IPS-11a (cell line): ENCODE data around the gene COL27A1.
"Not testable (repeated sequence)": the region's sequence is repeated elsewhere in the genome, so short reads cannot be mapped to it uniquely, and the experiment has no call there.

ENCODE experiments used
- H3K4me3 ChIP-seq: one replicate; pipeline ENCODE4 v1.5.1; 2013; ENCODE audit warnings: low read depth, low read length, control low read depth

The COL27A1 gene

DNA sequence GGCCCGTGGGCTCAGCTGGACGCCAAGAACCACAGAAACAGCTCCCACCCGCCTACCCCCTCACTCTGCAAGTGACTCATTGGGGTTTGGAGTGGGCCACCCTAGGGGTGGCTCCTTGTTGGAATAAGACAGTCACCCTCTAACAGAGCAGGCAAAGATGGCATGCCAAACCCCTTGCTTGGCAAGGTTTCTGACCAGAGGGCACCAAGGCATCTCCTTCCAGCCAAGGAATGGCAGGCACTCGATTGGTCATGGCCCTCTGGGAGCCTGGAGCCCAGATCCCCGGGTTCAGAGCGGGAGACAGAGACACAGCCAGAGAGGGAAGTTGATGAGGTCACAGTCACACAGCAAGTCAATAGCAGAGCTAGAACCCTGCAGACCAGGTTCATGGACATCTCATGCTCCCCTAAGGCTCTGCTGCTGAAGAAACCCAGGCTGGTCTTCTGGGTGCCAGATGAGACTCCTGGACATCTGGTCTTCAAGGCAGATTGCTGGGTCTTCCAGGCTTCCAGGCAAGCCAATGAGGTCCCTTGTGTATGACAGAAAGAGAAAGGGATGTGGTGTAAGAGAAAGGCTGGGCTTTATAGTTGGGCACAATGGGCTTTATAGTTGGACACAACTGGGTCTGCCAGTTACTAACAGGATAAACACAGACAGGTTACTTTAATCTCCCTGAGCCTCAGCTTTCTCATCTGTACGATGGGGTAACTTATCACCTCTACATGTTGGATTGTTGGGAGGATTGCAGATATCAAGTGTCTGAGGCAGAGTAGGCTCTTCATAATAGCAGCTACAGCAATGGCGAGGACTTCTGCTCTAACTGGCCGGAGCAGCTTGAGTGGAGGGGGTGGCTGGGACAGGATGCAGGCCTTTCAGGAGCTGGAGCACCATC is 33.0 kb upstream of the COL27A1 start:
- H3K4me3 ChIP-seq, result no peak overlapping the region

DNA sequence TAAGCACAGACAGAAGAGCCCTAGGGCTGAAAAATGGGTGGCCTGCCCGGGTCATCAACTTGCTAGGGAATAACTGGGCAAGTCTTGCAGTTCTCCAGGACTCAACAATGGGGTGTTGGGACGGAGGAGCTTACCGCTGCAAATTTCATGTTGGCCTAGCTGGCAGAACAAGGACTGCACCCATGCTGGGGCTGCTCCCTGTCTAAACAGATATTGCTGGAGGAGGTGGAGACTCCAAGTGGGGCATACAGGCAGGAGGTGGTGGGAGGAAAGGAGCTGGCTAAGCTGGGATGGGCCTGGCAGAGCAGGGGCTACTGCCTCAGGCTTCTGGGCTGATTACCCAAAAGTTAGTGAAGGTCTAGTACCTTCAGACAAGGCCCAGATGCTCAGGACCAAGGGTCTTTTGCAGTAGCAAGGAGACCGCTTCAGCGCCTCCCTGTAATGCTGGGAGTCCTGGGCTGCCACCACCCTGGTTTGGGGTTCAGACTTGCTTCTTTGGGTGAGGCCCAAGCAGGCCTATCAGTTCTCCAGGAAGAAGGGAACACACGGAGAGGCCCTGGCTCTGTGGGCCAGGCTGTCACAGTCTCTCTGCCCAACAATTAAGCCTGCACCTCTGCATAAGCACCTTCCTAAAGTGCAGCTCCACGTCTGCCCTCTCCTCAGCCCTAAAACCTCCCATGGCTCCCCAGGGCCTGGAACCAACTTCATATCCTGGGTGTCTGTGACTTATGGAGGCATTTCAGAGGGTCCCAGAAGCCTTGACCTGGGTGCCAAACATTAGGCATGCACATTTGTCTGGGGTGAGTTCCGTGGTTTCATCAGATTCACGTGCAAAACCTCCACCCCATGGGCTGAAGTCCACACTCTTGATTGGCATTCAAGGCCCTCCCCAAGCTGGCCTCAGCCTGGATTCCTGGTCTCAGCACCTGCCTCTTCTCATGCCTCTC is 32.0 kb upstream of the COL27A1 start:
- H3K4me3 ChIP-seq, result no peak overlapping the region

DNA sequence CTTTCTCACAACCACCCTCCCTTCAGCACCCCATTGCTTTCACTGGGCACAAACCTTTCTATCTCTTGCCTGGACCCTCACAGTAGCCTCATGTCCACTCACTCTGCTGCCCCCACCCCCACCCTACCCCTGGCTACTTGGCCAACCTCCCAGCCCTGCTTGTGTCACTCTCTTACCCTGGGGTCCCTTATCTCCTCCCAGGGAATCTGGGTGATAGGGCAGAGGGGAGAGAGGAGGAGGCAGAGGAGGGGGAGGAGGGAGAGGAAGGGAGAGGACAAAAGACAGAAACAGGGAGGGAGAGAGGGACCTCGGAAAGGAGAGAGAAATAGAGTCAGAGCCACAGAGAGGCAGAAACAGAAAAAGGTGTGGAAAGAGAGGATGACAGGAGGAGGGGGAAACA is 31.2 kb upstream of the COL27A1 start:
- H3K4me3 ChIP-seq, result no peak overlapping the region

DNA sequence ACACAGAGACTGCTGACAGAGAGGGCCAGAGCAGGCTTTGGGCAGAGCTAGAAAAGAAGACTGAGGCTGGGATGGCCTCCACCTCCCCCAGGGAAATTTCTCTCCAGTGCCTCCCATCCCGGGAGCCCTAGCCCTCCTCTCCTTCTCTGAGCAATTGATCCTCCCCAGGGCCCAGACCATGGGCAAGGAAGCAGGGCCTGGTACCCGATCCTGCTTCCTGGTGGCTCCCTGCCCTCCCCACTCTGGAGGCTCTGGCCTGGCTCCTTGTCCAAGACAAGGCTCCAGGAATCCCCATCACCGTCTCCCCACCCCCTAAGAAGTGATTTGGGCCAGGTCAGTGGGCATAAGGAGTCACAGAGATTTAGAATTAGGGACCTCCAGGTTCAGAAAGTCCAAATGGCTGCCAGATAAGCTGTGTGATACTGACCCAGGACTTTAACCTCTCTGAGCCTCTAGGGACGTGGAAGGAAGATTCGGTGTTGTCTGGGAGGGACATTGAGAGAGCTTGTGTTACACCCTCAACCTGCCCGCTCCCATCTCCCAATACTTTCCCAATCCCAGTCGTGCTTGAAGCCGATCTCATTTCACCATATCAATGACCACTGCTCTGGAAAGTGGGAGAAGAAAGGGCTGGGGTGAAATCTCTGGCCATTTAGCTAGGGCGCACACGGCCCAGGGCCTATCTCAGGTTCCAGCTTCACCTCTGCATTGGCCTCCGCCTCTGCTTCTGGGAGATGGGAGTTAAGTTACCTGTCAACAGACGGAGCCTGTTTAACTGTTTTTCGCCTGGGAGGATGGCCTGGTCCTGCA is 30.5 kb upstream of the COL27A1 start:
- H3K4me3 ChIP-seq, result no peak overlapping the region

DNA sequence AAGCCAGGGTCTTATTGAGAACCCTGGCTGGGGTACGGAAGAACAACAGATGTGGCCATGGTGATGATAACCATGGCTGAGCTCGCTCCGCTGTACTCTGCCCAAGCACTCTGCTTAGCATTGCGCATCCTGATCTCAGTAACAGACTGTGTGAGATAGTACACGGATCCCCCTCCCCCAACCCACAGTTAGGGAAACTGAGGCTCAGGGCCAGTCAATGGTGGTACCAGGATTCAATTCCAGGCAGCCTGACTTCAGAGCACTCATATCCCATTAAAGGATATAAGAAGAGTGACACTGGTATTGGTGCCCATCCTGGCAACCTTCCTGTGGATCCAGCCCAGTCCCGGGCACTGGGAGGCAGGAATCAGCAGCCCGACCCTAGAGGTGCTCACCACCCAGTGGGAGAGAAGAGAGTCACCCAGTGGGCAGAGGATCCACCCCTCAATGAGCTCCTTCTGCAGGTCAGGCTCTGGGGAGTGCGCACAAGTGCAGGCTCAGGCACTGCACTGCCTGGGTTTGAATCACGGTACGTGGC is 29.8 kb upstream of the COL27A1 start:
- no peak overlapping the region for H3K4me3 ChIP-seq

DNA sequence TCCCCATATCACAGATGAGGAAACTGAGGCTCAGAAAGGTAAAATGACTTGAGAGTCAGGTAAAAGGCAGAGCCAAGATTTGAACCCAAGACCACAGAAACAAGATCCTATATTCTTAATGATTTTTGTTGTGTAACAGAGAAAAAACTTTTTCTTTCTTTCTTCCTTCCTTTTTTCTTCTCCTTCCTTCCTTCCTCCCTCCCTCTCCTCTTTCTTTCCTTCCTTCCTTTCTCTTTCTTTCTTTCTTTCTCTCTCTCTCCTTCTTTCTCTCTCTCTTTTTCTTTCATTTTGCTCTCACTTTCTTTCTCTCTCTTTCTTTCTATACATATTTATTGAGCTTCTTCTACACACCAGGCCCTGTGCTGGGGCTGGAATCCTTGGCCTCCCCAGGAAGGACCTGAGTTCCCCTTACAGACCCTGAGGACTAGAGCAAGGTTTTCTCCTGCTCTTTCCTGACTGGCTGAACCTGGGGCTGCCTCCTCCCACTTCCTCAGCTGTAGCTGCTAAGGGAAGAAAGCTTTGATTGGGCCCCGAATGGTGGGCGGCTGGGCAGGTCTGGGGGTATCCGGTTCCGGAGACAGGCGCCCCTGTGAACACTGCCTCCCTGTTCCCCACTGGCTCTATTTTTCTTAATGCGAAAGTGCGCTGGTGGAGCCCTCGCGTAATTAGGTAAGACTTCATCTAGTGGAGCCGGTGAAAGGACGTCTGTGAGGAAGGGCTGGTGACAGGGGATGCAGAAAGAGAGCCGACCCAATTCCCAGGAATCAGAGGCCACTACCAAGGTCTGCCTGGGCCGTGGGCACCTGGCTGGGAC is 28.9 kb upstream of the COL27A1 start:
- H3K4me3 ChIP-seq, result no peak overlapping the region

DNA sequence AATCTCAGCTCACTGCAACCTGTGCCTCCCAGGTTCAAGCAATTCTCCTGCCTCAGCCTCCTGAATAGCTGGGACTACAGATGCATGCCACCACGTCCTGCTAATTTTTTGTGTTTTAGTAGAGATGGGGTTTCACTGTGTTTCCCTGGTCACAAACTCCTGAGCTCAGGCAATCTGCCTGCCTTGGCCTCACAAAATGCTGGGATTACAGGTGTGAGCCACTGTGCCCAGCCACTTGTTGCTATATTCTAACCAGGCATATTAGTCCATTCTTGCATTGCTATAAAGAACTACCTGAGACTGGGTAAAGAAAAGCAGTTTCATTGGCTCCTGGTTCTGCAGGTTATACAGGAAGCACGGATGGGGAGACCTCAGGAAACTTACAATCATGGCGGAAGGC is 26.6 kb upstream of the COL27A1 start:
- not testable (repeated sequence) for H3K4me3 ChIP-seq

DNA sequence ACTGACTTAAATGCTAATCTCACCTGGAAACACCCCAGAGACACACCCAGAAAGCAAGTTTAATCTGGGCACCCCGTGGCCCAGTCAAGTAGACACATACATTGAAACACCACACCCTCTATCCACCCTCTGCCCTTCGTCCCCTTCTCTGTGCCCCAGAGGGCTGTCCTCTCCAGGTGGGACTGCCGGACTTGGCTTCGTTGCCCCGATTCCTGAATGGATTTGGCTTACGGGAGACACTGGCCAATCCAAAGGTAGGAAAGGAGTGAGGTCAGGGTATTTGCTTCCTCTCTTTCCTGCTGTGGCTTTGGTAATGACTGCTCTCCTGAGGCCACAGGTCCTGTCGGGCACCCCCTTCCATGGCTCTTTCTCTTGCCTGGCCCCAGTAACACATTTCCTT is 25.2 kb upstream of the COL27A1 start:
- H3K4me3 ChIP-seq, result no peak overlapping the region

DNA sequence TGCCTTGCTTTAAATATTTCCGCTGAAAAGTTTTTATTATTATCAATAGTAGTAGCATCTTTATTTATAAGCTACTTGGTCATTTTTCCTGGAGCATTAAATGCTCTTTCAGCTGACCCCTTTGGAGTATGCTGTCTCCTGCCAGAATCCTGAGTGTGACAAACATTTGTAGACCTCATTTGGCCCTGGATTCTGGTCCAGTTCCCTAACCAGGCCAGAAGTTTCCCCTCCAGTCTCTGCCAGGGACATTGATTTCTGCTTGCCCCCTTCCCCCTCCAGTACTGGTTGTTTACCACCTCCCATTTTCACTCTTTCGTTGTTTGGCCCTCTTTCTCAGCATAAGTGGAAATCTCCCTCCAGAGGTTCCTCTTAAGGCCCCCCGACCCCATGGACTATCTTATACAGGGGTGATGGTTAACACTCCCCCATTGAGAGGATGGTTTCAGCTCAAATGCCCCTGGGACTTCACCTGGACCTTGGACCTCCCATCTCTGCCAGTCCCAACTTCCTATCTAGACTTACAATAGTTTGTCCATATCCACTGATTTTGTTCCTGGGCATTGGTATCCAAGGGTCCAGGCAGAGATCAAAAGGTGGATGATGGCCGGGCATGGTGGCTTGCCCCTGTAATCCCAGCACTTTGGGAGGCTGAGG is 24.6 kb upstream of the COL27A1 start:
- H3K4me3 ChIP-seq, result no peak overlapping the region

DNA sequence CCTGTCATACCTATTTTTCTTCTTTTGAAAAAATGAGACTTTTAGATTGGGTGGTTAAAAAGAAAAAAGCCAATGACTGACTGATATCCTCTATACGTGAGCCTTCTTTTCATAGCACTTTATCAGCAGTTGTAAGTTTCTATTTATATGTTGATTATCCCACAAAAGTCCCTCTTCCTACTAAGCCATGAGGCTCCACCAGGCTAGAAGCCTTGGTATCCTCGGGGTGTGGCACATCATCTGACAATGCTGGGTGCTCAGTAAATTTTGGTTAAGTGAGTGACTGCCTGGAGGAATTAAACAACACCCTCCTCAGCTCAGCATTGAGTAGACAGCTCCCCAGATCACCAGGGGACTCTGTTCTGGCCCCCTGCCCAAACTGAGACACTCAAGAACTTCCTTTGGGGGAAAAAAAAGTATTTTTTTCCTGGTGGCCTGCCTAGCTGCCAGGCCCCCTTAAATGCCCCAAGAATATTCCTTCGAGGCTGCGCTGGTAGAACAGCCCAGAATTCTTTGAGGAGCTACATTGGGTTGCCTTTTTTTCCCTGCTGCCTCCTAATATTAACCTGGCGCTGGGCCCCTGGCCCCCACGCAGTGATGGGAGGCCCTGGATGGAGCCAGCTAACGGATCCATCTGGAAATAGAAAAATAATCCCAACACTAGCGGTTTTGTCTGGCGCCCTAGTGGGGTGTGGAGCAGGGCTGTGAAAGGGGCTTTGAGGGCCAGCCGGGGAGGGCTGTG is 23.4 kb upstream of the COL27A1 start:
- no peak overlapping the region for H3K4me3 ChIP-seq

DNA sequence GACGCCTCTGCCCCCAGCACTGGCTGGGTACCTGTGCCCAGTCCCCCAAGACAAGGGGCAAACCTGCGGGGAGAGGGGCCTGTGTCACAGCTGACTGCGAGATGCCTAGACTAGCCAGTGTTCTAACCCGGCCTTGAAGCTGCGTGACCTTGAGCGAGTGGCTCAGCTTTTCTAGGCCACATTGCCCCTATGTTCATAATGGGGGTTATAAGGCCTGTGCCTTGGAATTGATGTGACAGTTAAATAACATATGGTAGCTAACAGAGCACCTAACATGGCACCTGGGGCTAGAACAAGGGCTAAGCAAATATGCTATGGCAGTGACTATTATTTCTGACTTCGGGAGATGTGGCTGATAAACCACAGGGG is 22.8 kb upstream of the COL27A1 start:
- H3K4me3 ChIP-seq, result no peak overlapping the region

DNA sequence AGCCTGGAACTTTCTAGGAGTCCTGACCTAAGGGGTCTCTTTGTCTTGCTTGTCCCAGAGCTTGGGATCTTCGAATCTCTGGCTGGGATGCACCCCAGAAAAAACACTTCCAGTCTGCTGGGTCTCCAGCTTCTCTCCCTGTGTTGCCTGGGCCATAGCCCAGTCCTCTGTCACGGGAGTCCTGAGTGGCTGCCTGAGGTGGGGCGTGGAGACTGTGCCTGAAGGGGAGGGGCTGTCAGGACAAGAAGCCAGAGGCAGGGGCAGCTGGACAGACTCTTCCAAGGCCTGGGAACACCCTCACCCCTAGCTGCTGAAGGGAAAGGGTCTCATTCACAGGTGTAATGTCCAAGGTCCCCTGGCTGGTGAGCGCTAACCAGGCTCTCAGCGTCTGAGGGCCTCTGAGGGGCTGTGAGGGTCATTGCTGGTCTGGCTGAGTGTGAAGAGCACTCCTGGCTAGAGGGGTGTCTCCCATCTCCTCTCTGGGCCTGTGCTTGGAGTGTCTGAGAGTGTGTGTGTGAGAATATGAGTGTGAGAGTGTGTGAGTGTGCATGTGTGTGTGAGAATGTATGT is 20.4 kb upstream of the COL27A1 start:
- H3K4me3 ChIP-seq, result no peak overlapping the region

DNA sequence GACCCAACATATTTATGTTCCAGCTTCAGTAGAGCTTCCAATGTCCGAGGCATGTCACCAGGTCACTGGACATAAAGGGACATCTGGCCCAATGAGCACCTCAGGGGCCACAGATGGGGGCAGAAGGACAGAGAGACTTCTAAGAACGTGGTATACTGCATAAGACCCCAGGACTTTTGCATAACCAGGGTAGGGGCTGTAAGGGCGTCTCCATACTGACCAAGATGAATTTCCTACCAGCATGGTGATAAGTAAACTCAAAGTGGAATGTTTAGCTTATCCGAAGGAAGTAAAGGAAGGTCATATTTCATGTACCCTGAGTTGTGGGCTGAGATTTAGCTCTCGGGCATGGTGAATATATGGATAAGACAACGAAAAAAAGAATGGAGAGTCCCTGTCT is 17.5 kb upstream of the COL27A1 start:
- H3K4me3 ChIP-seq, result no peak overlapping the region

DNA sequence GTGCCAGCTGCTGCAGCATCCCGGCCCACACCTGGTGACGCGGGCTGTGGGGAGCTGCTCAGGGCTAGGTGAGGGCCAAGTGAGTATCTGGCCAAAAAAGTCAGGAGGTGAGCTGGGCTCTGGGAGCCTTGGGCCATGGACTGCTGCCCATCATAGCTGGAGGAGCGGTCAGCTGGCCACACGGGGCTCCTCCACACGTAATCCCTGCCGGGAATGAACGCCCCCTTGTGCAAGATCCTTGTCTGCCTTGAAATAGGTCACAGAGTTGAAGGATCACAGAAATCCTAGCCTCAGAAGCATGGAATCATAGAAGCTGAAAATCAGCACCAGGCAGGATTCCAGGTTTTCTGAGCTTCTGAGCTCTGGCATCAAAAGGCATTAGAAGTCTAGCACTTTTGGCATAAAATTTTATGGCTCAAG is 16.8 kb upstream of the COL27A1 start:
- H3K4me3 ChIP-seq, result no peak overlapping the region

DNA sequence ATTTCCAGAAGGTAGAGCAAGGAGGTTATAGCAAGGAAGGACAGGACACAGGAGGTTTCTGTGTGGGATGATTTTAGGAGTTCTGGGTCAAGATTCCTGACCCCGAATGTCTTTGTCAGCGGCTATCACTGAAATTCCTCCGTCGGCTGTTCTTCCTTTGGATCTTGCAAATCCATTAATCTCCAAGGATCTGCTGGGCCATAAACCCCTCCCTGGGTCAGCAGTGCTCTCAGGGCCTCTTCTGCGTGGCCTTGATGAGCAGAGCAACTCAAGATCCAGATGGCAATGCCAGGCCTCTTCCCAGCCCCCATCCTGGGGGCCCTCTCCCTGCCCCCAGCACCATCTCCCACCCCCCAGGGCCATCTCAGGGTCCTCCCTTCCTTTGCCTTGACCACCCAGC is 16.3 kb upstream of the COL27A1 start:
- no peak overlapping the region for H3K4me3 ChIP-seq

DNA sequence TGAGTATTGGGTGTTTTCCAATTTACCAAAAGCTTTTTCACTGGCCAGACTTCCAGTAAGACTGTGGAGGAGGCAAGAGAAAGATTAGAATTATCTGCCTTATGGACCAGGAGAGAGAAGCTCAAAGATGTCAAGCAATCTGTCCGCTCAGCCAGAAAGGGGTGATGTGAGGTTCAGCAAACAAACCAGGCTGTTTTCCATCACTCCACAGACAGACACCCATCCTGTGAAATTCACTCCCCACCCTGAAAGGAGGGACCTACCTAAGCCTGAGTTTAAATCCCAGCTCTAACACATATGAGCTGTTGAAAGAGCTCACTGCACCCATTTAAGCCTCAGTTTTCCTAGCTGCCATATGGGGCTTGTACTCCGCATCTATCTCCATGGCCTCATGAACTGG is 14.9 kb upstream of the COL27A1 start:
- no peak overlapping the region for H3K4me3 ChIP-seq

DNA sequence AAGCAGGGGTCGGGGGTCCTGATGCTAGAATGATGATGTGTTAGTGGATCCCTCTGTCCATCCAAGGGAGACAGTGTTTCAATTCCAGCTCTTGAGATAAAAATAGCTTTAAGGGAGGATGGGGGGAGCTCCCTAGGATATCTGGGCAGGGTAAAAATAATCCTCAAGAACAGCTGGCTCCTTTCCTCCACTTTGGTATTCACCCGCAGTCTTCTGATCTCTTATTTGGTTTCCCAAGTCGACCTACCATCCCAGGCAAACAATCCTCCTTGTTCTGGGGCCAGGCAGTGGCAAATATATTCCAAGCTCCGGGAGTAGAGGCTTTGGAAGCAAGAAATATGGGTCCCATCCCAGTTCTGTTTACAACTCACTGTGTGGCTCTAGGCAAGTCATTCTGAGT is 14.5 kb upstream of the COL27A1 start:
- no peak overlapping the region for H3K4me3 ChIP-seq

DNA sequence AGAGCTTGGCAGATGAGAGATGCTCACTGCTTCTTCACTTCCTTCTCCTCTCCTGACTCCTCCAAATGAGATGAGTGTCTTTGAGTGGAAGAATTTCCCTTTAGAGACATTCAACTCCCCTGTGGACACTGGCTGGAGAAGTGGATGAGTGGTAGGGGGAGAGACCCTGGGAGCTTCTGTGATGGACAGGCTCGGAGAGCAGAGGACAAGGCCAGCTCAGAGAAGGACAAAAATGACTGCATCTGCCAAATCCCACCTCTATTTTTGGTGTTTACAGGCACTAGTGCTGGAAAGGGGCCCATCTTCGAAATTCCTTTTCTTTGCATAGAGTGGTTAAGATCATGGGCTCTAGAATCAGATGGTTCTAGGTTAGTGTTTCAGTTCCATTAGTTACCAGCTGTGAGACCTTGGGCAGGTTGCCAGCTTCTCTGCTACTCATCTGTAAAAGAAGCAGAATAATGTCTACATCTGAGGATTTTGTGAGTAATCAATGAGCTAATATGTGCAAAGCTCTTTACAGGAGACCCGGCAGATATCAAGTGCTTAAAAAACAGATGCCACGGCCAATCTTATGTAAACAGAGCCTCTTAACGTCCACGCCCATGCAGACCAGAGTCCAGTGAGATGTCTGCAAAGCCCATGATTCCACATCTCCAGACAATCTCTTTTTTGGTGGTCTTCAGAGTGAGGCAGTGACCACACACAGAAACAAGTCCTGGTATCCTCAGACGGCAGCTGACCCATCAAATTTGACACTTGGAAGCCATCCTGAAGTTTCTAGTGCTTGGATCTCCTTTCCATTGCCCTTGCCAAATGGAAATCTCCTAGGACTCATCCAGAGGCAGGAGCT is 13.6 kb upstream of the COL27A1 start:
- no peak overlapping the region for H3K4me3 ChIP-seq
